BLaER1 treated with 17β-estradiol and CSF1 and Interleukin-3, amounts not matched to agents 10 nM and 100 nM (cell line): ENCODE data around the gene HEPHL1.

Source experiments
- H3K27ac ChIP-seq, 11 experiments: shearing (Covaris generic); formaldehyde crosslinking; 2 replicates each; pipeline ENCODE4 v1.8.1; 2022
- H3K27me3 ChIP-seq, 11 experiments: shearing (Covaris generic); formaldehyde crosslinking; 2 replicates each; pipeline ENCODE4 v1.8.1; 2022
- H3K36me3 ChIP-seq, 11 experiments: shearing (Covaris generic); formaldehyde crosslinking; 2 replicates each; pipeline ENCODE4 v1.8.1; 2022
- H3K4me1 ChIP-seq, 10 experiments: shearing (Covaris generic); formaldehyde crosslinking; 2 replicates each; pipeline ENCODE4 v1.8.1; 2022
- H3K4me2 ChIP-seq, 11 experiments: shearing (Covaris generic); formaldehyde crosslinking; 2 replicates each; pipeline ENCODE4 v1.8.1; 2022
- H3K4me3 ChIP-seq, 10 experiments: shearing (Covaris generic); formaldehyde crosslinking; 2 replicates each; pipeline ENCODE4 v1.8.1; 2022
- H3K9ac ChIP-seq, 11 experiments: shearing (Covaris generic); formaldehyde crosslinking; 2 replicates each; pipeline ENCODE4 v1.8.1; 2022
- H3K9me3 ChIP-seq, 11 experiments: shearing (Covaris generic); formaldehyde crosslinking; replicated peaks in 1 of 11; 2 replicates each; pipeline ENCODE4 v1.8.1; 2022
- H4K20me1 ChIP-seq, 11 experiments: shearing (Covaris generic); formaldehyde crosslinking; 2 replicates each; pipeline ENCODE4 v1.8.1; 2022
- Cebpa-rat ChIP-seq, 11 experiments: shearing (Covaris generic); IDR thresholded peaks; 2 replicates each; pipeline ENCODE4 v1.8.1; 2022

Gene HEPHL1

GRCh38 chr11:94134651-94135512 lies 113.7 kb downstream of the HEPHL1 start:
- Histone ChIP-seq H3K9ac (peak overlapping the region in 9 of 11 experiments; percentile 24 to 75 (median 55); a peak in 15 of 22 replicates), H4K20me1 (peaks cover 7 to 67% (median 57%) of the 10 kb centered on the region in 11 experiments; a peak in 19 of 22 replicates), H3K27ac (peak overlapping the region; percentile 43 to 87 (median 75); a peak in 21 of 22 replicates), H3K4me2 (peak overlapping the region; percentile 25 to 95 (median 85)), H3K4me3 (peak overlapping the region in 7 of 10 experiments; percentile 4 to 55 (median 9); a peak in 6 of 20 replicates), H3K27me3 (no peaks in the 10 kb centered on the region), H3K4me1 (peaks cover 64 to 76% (median 71%) of the 10 kb centered on the region in 10 experiments), H3K9me3 (peaks cover 22 to 51% (median 43%) of the 10 kb centered on the region in 11 experiments), H3K36me3 (peaks cover 0 to 53% (median 36%) of the 10 kb centered on the region in 11 experiments; a peak in 18 of 22 replicates)
- no peak for TF ChIP-seq Cebpa-rat (IDR thresholded peaks at IDR 0.05)

GRCh38 chr11:94139416-94139815 lies 118.3 kb downstream of the HEPHL1 start:
- Histone ChIP-seq H3K4me2 (no peak overlapping the region), H3K36me3 (peaks cover 0 to 65% (median 40%) of the 10 kb centered on the region in 11 experiments; a peak in 18 of 22 replicates)
- no peak for TF ChIP-seq Cebpa-rat (IDR thresholded peaks at IDR 0.05)

GRCh38 chr11:94140154-94140655 lies 119.1 kb downstream of the HEPHL1 start:
- peaks cover 33 to 70% (median 42%) of the 10 kb centered on the region in 10 experiments; a peak in 19 of 20 replicates for H3K4me1 ChIP-seq
- H3K9me3 ChIP-seq, result peaks cover 22 to 56% (median 49%) of the 10 kb centered on the region in 11 experiments

More at GRCh38 chr11:94139416-94139815, 118.3 kb downstream of the HEPHL1 start:
- Histone ChIP-seq H3K4me1 (peaks cover 41 to 74% (median 50%) of the 10 kb centered on the region in 10 experiments), H3K9me3 (peaks cover 22 to 57% (median 51%) of the 10 kb centered on the region in 11 experiments), H4K20me1 (peaks cover 7 to 65% (median 52%) of the 10 kb centered on the region in 11 experiments; a peak in 19 of 22 replicates), H3K27me3 (no peaks in the 10 kb centered on the region), H3K4me3 (no peak overlapping the region), H3K9ac (no peak overlapping the region), H3K27ac (no peak overlapping the region)

GRCh38 chr11:94141511-94142307 lies 120.6 kb downstream of the HEPHL1 start:
- no peak overlapping the region for H3K4me3 ChIP-seq
- peaks cover 0 to 75% (median 60%) of the 10 kb centered on the region in 11 experiments; a peak in 19 of 22 replicates for H4K20me1 ChIP-seq
- H3K4me1 ChIP-seq, result peaks cover 24 to 62% (median 34%) of the 10 kb centered on the region in 10 experiments; a peak in 19 of 20 replicates
- TF ChIP-seq Cebpa-rat (IDR thresholded peaks at IDR 0.05), result no peak
- H3K9me3 ChIP-seq, result peaks cover 21 to 43% (median 38%) of the 10 kb centered on the region in 11 experiments
- H3K36me3 ChIP-seq, result peaks cover 0 to 74% (median 40%) of the 10 kb centered on the region in 11 experiments; a peak in 19 of 22 replicates
- H3K27me3 ChIP-seq, result no peaks in the 10 kb centered on the region
- peak overlapping the region in 5 of 11 experiments; percentile 7 to 22 (median 15); a peak in 5 of 22 replicates for H3K27ac ChIP-seq
- H3K9ac ChIP-seq, result no peak overlapping the region
- H3K4me2 ChIP-seq, result peak overlapping the region in 7 of 11 experiments; percentile 2 to 67 (median 38); a peak in 11 of 22 replicates

More at GRCh38 chr11:94140154-94140655, 119.1 kb downstream of the HEPHL1 start:
- no peak overlapping the region for H3K27ac ChIP-seq
- TF ChIP-seq Cebpa-rat (IDR thresholded peaks at IDR 0.05), result no peak
- H4K20me1 ChIP-seq, result peaks cover 4 to 65% (median 50%) of the 10 kb centered on the region in 11 experiments; a peak in 19 of 22 replicates
- H3K4me3 ChIP-seq, result no peak overlapping the region
- peaks cover 0 to 72% (median 41%) of the 10 kb centered on the region in 11 experiments; a peak in 18 of 22 replicates for H3K36me3 ChIP-seq
- no peaks in the 10 kb centered on the region for H3K27me3 ChIP-seq
- H3K9ac ChIP-seq, result no peak overlapping the region
- no peak overlapping the region for H3K4me2 ChIP-seq

GRCh38 chr11:94142308-94143281 lies 121.4 kb downstream of the HEPHL1 start:
- peaks cover 0 to 65% (median 31%) of the 10 kb centered on the region in 11 experiments; a peak in 18 of 22 replicates for H3K36me3 ChIP-seq
- TF ChIP-seq Cebpa-rat (IDR thresholded peaks at IDR 0.05), result no peak
- peaks cover 28 to 64% (median 37%) of the 10 kb centered on the region in 10 experiments for H3K4me1 ChIP-seq
- H3K9ac ChIP-seq, result no peak overlapping the region
- H3K27me3 ChIP-seq, result no peaks in the 10 kb centered on the region
- H3K27ac ChIP-seq, result peak overlapping the region in 3 of 11 experiments; percentile 15 to 22 (median 19); a peak in 4 of 22 replicates
- peak overlapping the region in 7 of 11 experiments; percentile 2 to 67 (median 38); a peak in 15 of 22 replicates for H3K4me2 ChIP-seq
- no peak overlapping the region for H3K4me3 ChIP-seq
- H3K9me3 ChIP-seq, result peaks cover 12 to 35% (median 29%) of the 10 kb centered on the region in 11 experiments
- peaks cover 4 to 84% (median 66%) of the 10 kb centered on the region in 11 experiments; a peak in 20 of 22 replicates for H4K20me1 ChIP-seq

GRCh38 chr11:94144216-94144615 lies 123.1 kb downstream of the HEPHL1 start:
- peaks cover 0 to 19% (median 12%) of the 10 kb centered on the region in 11 experiments; a peak in 19 of 22 replicates for H3K9me3 ChIP-seq
- H4K20me1 ChIP-seq, result peaks cover 4 to 98% (median 81%) of the 10 kb centered on the region in 11 experiments; a peak in 20 of 22 replicates
- no peak overlapping the region for H3K4me3 ChIP-seq
- H3K4me1 ChIP-seq, result peaks cover 36 to 74% (median 46%) of the 10 kb centered on the region in 10 experiments
- no peak overlapping the region for H3K9ac ChIP-seq
- peak overlapping the region in 3 of 11 experiments; percentile 38 to 67 (median 60); a peak in 6 of 22 replicates for H3K4me2 ChIP-seq
- H3K27ac ChIP-seq, result peak overlapping the region in 2 of 11 experiments; percentile 3 to 44; a peak in 4 of 22 replicates
- no peaks in the 10 kb centered on the region for H3K27me3 ChIP-seq
- TF ChIP-seq Cebpa-rat (IDR thresholded peaks at IDR 0.05), result no peak
- H3K36me3 ChIP-seq, result peaks cover 0 to 51% (median 22%) of the 10 kb centered on the region in 11 experiments; a peak in 18 of 22 replicates

- Histone ChIP-seq H3K36me3 (peaks cover 0 to 46% (median 22%) of the 10 kb centered on the region in 11 experiments; a peak in 16 of 22 replicates), H4K20me1 (peaks cover 4 to 99% (median 79%) of the 10 kb centered on the region in 11 experiments; a peak in 20 of 22 replicates), H3K9me3 (peaks cover 0 to 15% (median 8%) of the 10 kb centered on the region in 11 experiments; a peak in 17 of 22 replicates), H3K9ac (no peak overlapping the region), H3K27me3 (no peaks in the 10 kb centered on the region), H3K4me2 (peak overlapping the region in 2 of 11 experiments; percentile 60 to 67; a peak in 4 of 22 replicates), H3K4me1 (peaks cover 40 to 79% (median 50%) of the 10 kb centered on the region in 10 experiments), H3K4me3 (no peak overlapping the region), H3K27ac (peak overlapping the region in 1 of 11 experiments; percentile 44; a peak in 4 of 22 replicates)
- TF ChIP-seq Cebpa-rat (IDR thresholded peaks at IDR 0.05), result no peak
These were observed 123.5 kb downstream of the HEPHL1 start for GRCh38 chr11:94144664-94145063.
